ENCODE results near the gene NXT1. TPM values are rescaled to one million over a fixed set of nuclear protein-coding genes. Genes with fewer than 3 reads are reported as not detected.

Gene NXT1
- total and polyA plus RNA-seq, 2 of the 4 experiments (the other 2 are of a cell fraction): 23.6 to 25.5 TPM

- dilution Hi-C loops (cut with HindIII; ENCODE audit: low sequenced_read_pairs, unreplicated experiment) (no loop called here), in situ Hi-C loops (cut with MboI; ENCODE audit: low sequenced_read_pairs) (no loop called here), intact Hi-C loops (cut with micrococcal nuclease) (no loop called here)
- no peaks in the 10 kb centered on the region for H4K20me1 ChIP-seq (ENCODE audit: insufficient read depth, low read length)
- no peak overlapping the region for H2AFZ ChIP-seq (replicated peaks; ENCODE audit: low read length, poor library complexity)
- no peak overlapping the region for H3K4me2 ChIP-seq (ENCODE audit: low read depth, low read length)
- no peak overlapping the region for H3K56ac ChIP-seq (ENCODE audit: extremely low read depth, insufficient read depth, low read length)
- H3K4ac ChIP-seq (ENCODE audit: low read depth, low read length): no peak overlapping the region
- ChIA-PET POLR2A (ENCODE audit: unreplicated experiment) (no interaction called here), CTCF (no interaction called here)
- H4K91ac ChIP-seq (ENCODE audit: insufficient read depth, low read depth, low read length): no peak overlapping the region
- no peak overlapping the region for H2AK9ac ChIP-seq (replicated peaks; ENCODE audit: low read depth, low read length, poor library complexity)
- no peak overlapping the region for H2AK5ac ChIP-seq (ENCODE audit: low read depth, low read length)
- no peaks in the 10 kb centered on the region for H3K9me3 ChIP-seq (ENCODE audit: control insufficient read depth, insufficient read depth, low read length)
- H2BK5ac ChIP-seq (ENCODE audit: low read depth, low read length, poor library complexity, severe bottlenecking): no peak overlapping the region
- no CpG with 5 or more reads among the region's 1 CpG for WGBS, 2 experiments (ENCODE audit: extremely low coverage in 2 of 2, insufficient read length in 1 of 2)
- H3K9me1 ChIP-seq (ENCODE audit: insufficient read depth, low read length): no peaks in the 10 kb centered on the region
- ATAC-seq (ENCODE audit: low read depth): no peak
- BruUV-seq (replicated peaks): no TSS peak
- H3K4me3 ChIP-seq (ENCODE audit: insufficient read depth, low read depth, low read length): no peak overlapping the region
- H3K23ac ChIP-seq (ENCODE audit: low read depth, low read length): no peak overlapping the region
- H3K27me3 ChIP-seq (ENCODE audit: control insufficient read depth, insufficient read depth, low read length): peaks cover 8% of the 10 kb centered on the region
- no peak overlapping the region for H4K8ac ChIP-seq (ENCODE audit: low read depth in 2 of 2, low read length in 2 of 2)
- H3K79me1 ChIP-seq (ENCODE audit: low read depth in 1 of 2, low read length in 2 of 2): no peaks in the 10 kb centered on the region
- TF ChIP-seq CTCF (conservative IDR thresholded peaks at IDR 0.05; ENCODE audit: low read depth, low read length) (no peak), MXI1 (IDR thresholded peaks at IDR 0.05; ENCODE audit: borderline replicate concordance, low read depth, low read length) (no peak), USF2 (IDR thresholded peaks at IDR 0.05; ENCODE audit: low read depth, low read length) (no peak), MAZ (IDR thresholded peaks at IDR 0.05; ENCODE audit: borderline replicate concordance, low read depth, low read length) (no peak), MAFK (IDR thresholded peaks at IDR 0.05; ENCODE audit: low read depth, low read length) (no peak), RFX5 (IDR thresholded peaks at IDR 0.05; ENCODE audit: low read depth, low read length) (no peak), RCOR1 (IDR thresholded peaks at IDR 0.05; ENCODE audit: insufficient replicate concordance, low read length) (no peak), CHD1 (IDR thresholded peaks at IDR 0.05; ENCODE audit: low read depth, low read length) (no peak), FOS (IDR thresholded peaks at IDR 0.05; ENCODE audit: low read depth, low read length) (no peak), CEBPB (IDR thresholded peaks at IDR 0.05; ENCODE audit: low read depth, low read length) (no peak), NFE2L2 (IDR thresholded peaks at IDR 0.05; ENCODE audit: low read depth, low read length) (no peak), SMC3 (IDR thresholded peaks at IDR 0.05; ENCODE audit: low read depth, low read length) (no peak), ELK1 (IDR thresholded peaks at IDR 0.05; ENCODE audit: borderline replicate concordance, low read depth, low read length) (no peak), BHLHE40 (IDR thresholded peaks at IDR 0.05; ENCODE audit: low read depth, low read length) (no peak), POLR2A (IDR thresholded peaks at IDR 0.05; ENCODE audit: low read depth, low read length) (no peak), RAD21 (IDR thresholded peaks at IDR 0.05; ENCODE audit: low read length) (no peak)
- no peak overlapping the region for H3K18ac ChIP-seq (ENCODE audit: low read depth, low read length)
- no peak for DNase-seq
- no peaks in the 10 kb centered on the region for H3K4me1 ChIP-seq (ENCODE audit: control insufficient read depth, insufficient read depth, low read length)
- H2BK120ac ChIP-seq (ENCODE audit: low read depth, low read length): no peak overlapping the region
- H3K27ac ChIP-seq (ENCODE audit: insufficient read depth, low read length): no peak overlapping the region
- H2BK20ac ChIP-seq (ENCODE audit: low read depth, low read length): no peak overlapping the region
- no peak overlapping the region for H4K5ac ChIP-seq (ENCODE audit: low read depth, low read length)
- H3K9ac ChIP-seq (ENCODE audit: low read depth, low read length): no peak overlapping the region
- no peak overlapping the region for H3K14ac ChIP-seq (replicated peaks; ENCODE audit: low read depth, low read length)
- no peak overlapping the region for H2BK15ac ChIP-seq (ENCODE audit: low read depth, low read length)
- no peaks in the 10 kb centered on the region for H3K36me3 ChIP-seq (ENCODE audit: control insufficient read depth, insufficient read depth, low read length)
Measured at GRCh38 chr20:23313271-23313670, 37.3 kb upstream of the NXT1 start.

Measured in IMR-90 (cell line).